ENCODE results near the gene GRIN2C.

DNA sequence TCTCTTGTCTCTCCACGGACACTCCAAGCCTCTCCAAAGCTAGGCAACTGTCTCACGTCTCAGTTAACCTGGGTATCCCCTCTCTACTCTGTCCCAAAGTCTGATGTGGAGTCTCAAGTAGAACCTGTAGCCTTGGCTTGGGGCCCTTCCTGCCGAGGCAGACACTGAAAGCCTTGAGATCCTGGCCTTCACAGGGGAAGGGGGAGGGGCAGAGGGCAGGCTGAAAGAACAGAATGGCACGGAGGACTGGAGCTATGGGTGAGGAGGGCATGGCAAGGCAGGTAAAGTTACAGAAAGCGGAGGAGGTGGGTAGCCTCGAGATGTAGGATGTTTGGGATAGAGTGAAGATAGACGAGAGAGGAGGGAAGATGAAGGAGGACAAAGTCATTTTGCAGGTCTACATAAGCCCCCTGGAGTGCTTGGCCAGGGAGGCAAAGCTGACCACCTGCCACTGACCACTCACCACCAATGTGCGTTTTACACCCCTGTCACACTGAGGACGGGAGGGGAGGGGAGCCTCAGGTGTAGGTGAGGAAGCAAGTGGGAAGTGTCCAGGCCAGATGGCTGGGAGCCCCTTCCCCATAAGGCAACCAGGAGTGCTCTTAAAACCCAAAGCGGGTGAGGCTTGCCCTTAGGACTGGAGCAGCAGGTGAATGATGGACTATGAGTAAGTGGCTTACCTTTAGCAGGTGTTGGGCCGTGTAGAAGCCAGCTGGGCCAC, 11.8 kb upstream of the GRIN2C start:
- TF ChIP-seq GATA2 (IDR thresholded peaks at IDR 0.05; ENCODE audit: low read depth, low read length), result no peak
- TF ChIP-seq GATA3 (IDR thresholded peaks at IDR 0.05; ENCODE audit: low read depth, low read length), result no peak
